K562 (cell line): Measurements from ENCODE around the gene BCL10. TPM values are rescaled to one million over a fixed set of nuclear protein-coding genes. Genes with fewer than 3 reads are reported as not detected.
A peak's percentile ranks its signal among the peaks of the same experiment; 100 is the strongest.

Experiments
- ASH1L ChIP-seq: fragments of 450-650 bp; IDR thresholded peaks from 2 replicates; pipeline ENCODE4 v1.6.1; 2018; ENCODE audit warnings: borderline replicate concordance, mild to moderate bottlenecking, low read depth; ENCODE audit not compliant: partially characterized antibody
- CHD4 ChIP-seq: fragments of 200-600 bp; sonication (generic); IDR thresholded peaks from 3 replicates; pipeline ENCODE4 v1.6.1; 2012; ENCODE audit warnings: low read depth, mild to moderate bottlenecking, mixed read lengths, low read length, inconsistent platforms; ENCODE audit not compliant: insufficient read depth, insufficient replicate concordance, poor library complexity, severe bottlenecking
- E2F6 ChIP-seq, 2 experiments: IDR thresholded peaks; 2 replicates each; pipeline ENCODE4 v1.6.1; 2011; ENCODE audit warnings: borderline replicate concordance in 1 of 2, control low read depth in 1 of 2, low read depth in 1 of 2, low read length in 1 of 2, mild to moderate bottlenecking in 1 of 2, mixed read lengths in 1 of 2, moderate library complexity in 1 of 2; ENCODE audit not compliant: insufficient read depth in 1 of 2, insufficient read length in 1 of 2, poor library complexity in 1 of 2, severe bottlenecking in 1 of 2; ENCODE audit errors: extremely low read depth in 1 of 2
- GATAD2B ChIP-seq: fragments of 450-650 bp; IDR thresholded peaks from 2 replicates; pipeline ENCODE4 v1.6.1; 2017; ENCODE audit warnings: mild to moderate bottlenecking, borderline replicate concordance
- KLF10 ChIP-seq: fragments of 250-450 bp; sonication (Bioruptor Pico); IDR thresholded peaks from 2 replicates; pipeline ENCODE4 v1.6.1; 2021; ENCODE audit warnings: matching md5 sums
- MAX ChIP-seq: sonication (generic); formaldehyde crosslinking; IDR thresholded peaks from 2 replicates; pipeline ENCODE4 v1.9.0; 2022; ENCODE audit warnings: mild to moderate bottlenecking, missing genetic modification reagents
- MNT ChIP-seq, 2 experiments: fragments of 450-650 bp; conservative IDR thresholded peaks; 2 replicates each; pipeline ENCODE4 v1.6.1; 2017; ENCODE audit warnings: mild to moderate bottlenecking in 2 of 2, moderate library complexity in 2 of 2
- PHF20 ChIP-seq: fragments of 450-650 bp; IDR thresholded peaks from 2 replicates; pipeline ENCODE4 v1.6.1; 2018; ENCODE audit not compliant: partially characterized antibody
- RBBP5 ChIP-seq: fragments of 200-600 bp; sonication (generic); IDR thresholded peaks from 2 replicates; pipeline ENCODE4 v1.6.1; 2012; ENCODE audit warnings: borderline replicate concordance, mild to moderate bottlenecking, low read length, control low read depth, inconsistent platforms; ENCODE audit not compliant: insufficient read depth, poor library complexity, severe bottlenecking
- RNF219 ChIP-seq: fragments of 250-450 bp; sonication (Bioruptor Pico); IDR thresholded peaks from 2 replicates; pipeline ENCODE4 v1.5.0; 2022; ENCODE audit warnings: mild to moderate bottlenecking
- SRF ChIP-seq, 2 experiments: fragments of 250-450, 450-650 bp in 1 of 2; sonication (Bioruptor Pico) in 1 of 2; sonication (generic) in 1 of 2; formaldehyde crosslinking; IDR thresholded peaks; 2 replicates each; pipeline versions ENCODE4 v1.5.0 to v1.5.1; 2020 to 2022; ENCODE audit warnings: mild to moderate bottlenecking in 1 of 2, missing genetic modification reagents in 1 of 2
- TOE1 ChIP-seq, 2 experiments: fragments of 450-650 bp in 1 of 2; sonication (generic) in 1 of 2; formaldehyde crosslinking in 1 of 2; IDR thresholded peaks; 2 replicates each; pipeline versions ENCODE4 v1.7.1 to v1.8.0; 2016 to 2022; ENCODE audit warnings: borderline replicate concordance in 2 of 2, mild to moderate bottlenecking in 2 of 2, antibody characterized with exemption in 1 of 2, inconsistent platforms in 1 of 2, low read depth in 1 of 2, missing genetic modification reagents in 1 of 2, moderate library complexity in 1 of 2
- XRCC4 ChIP-seq: IDR thresholded peaks from one replicate; pipeline ENCODE4 v1.6.1; 2011; ENCODE audit not compliant: insufficient read depth, insufficient read length; ENCODE audit errors: extremely low read depth
- YY1 ChIP-seq, 3 experiments: IDR thresholded peaks; 2 replicates each; pipeline ENCODE4 v1.6.1; 2011; ENCODE audit warnings: low read length in 2 of 3, mild to moderate bottlenecking in 2 of 3, moderate library complexity in 2 of 3, borderline replicate concordance in 1 of 3, control low read depth in 1 of 3, low read depth in 1 of 3; ENCODE audit not compliant: insufficient read depth in 3 of 3, insufficient replicate concordance in 2 of 3, control insufficient read depth in 1 of 3, insufficient read length in 1 of 3; ENCODE audit errors: extremely low read depth in 1 of 3
- polyA plus RNA-seq, 8 experiments: library from polyadenylated mRNA; depleted of rRNA in 4 of 8; stranded (reverse) in 5 of 8; unstranded in 3 of 8; fragments of >200 nt; fragmentation: Nextera tagmentation in 2 of 8; fragmentation: Illumina TruSeq in 1 of 8; extraction: Ambion mirVana in 2 of 8; extraction: Trizol in 1 of 8; gene quantifications; 2 replicates each; pipeline versions ENCODE4 v1.2.1 to v1.2.3, GENCODE V29; 2011 to 2014; ENCODE audit warnings: inconsistent platforms in 1 of 8, missing spikeins in 1 of 8
- total RNA-seq, 7 experiments: library from RNA; depleted of rRNA in 6 of 7; stranded (reverse); fragments of >200 nt in 6 of 7; fragmentation: Illumina TruSeq in 2 of 7; extraction: Trizol in 2 of 7; gene quantifications; 2 replicates each; pipeline versions ENCODE4 v1.2.1 to v1.2.3, GENCODE V29; 2011 to 2021; ENCODE audit warnings: low replicate concordance in 1 of 7

BCL10 gene
- total and polyA plus RNA-seq, 9 of the 15 experiments (the other 6 are each of a cell fraction or from before 2014, with no cell fraction given) = 8.0 to 19.4 (median 12.3) TPM

- TF ChIP-seq RNF219 (CRISPR knock-in tag) (no peak), PHF20 (no peak), MNT (conservative IDR thresholded peaks at IDR 0.05) (peak in 1 of 2 experiments; percentile 62; a peak in 2 of 4 replicates), KLF10 (CRISPR knock-in tag) (no peak), GATAD2B (peak; percentile 69; the same call in 1 of the 2 replicates), YY1 (IDR thresholded peaks at IDR 0.05; ENCODE audit: borderline replicate concordance in 1 of 3, control insufficient read depth in 1 of 3, extremely low read depth in 1 of 3, insufficient read depth in 3 of 3, insufficient read length in 1 of 3, insufficient replicate concordance in 2 of 3, low read depth in 1 of 3, low read length in 2 of 3) (no peak), RBBP5 (no peak), MAX (CRISPR knock-in tag) (no peak), CHD4 (no peak), E2F6 (IDR thresholded peaks at IDR 0.05; ENCODE audit: borderline replicate concordance in 1 of 2, extremely low read depth in 1 of 2, insufficient read depth in 1 of 2, insufficient read length in 1 of 2, low read depth in 1 of 2, low read length in 1 of 2, poor library complexity in 1 of 2, severe bottlenecking in 1 of 2) (no peak), SRF (CRISPR knock-in tag; IDR thresholded peaks at IDR 0.05) (peak in 1 of 2 experiments; percentile 36; a peak in 1 of 4 replicates), XRCC4 (no peak), ASH1L (no peak), TOE1 (IDR thresholded peaks at IDR 0.05; ENCODE audit: borderline replicate concordance) (no peak), TOE1 (CRISPR knock-in tag; IDR thresholded peaks at IDR 0.05; ENCODE audit: borderline replicate concordance, low read depth) (no peak)
Measured at GRCh38 chr1:85278853-85279314, 2.5 kb upstream of the BCL10 start (continued).
